HCT116 (cell line): Measurements from ENCODE around the gene DNM1.

ENCODE experiments used
- EZH2 ChIP-seq: fragments of 200-600 bp; sonication (generic); IDR thresholded peaks from 2 replicates; pipeline ENCODE4 v1.6.1; 2017; ENCODE audit warnings: antibody characterized with exemption, mixed run types
- EZH2phosphoT487 ChIP-seq: fragments of 200-600 bp; IDR thresholded peaks from 2 replicates; pipeline ENCODE4 v1.6.1; 2018; ENCODE audit warnings: antibody characterized with exemption, borderline replicate concordance
- ZFX ChIP-seq: fragments of 450-650 bp; IDR thresholded peaks from 2 replicates; pipeline ENCODE4 v1.6.1; 2017
- TF ChIP-seq, protein P1 (sequence below), 3 experiments: fragments of 200-600 bp in 1 of 3; sonication (generic) in 1 of 3; IDR thresholded peaks in 2 of 3; conservative IDR thresholded peaks in 1 of 3; 2 replicates each; pipeline ENCODE4 v1.5.1; 2012 to 2017; ENCODE audit warnings: low read depth in 2 of 3, low read length in 2 of 3, antibody characterized with exemption in 1 of 3, borderline replicate concordance in 1 of 3, control low read depth in 1 of 3, mild to moderate bottlenecking in 1 of 3, mixed read lengths in 1 of 3, mixed run types in 1 of 3, moderate library complexity in 1 of 3; ENCODE audit not compliant: insufficient read depth in 1 of 3

DNA sequence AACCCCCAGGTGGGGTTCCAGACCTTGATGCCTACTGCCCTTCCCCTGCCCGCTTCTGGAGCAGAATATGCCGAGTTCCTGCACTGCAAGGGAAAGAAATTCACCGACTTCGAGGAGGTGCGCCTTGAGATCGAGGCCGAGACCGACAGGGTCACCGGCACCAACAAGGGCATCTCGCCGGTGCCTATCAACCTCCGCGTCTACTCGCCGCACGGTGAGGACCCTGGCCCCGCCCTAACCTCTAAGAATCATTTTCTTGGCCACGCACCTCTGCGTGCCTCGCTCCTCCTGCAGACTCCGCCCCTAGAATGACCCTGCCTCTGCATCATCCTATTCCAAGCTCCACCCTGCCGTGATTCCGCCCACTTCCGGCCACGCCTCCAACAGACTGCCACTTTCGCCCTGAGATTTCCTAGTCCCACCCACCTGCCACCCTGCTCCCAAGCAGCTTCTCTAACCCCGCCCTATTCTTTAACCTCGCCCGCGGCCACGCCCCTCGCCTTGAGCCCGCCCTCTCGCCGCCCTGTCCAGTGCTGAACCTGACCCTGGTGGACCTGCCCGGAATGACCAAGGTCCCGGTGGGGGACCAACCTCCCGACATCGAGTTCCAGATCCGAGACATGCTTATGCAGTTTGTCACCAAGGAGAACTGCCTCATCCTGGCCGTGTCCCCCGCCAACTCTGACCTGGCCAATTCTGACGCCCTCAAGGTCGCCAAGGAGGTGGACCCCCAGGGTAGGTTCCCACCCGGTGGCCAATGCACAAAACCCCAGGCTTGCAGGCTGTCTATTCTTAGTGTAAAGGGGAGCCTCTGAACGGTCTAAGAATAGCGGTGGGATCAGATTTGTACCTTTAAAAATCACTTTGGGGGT, 15.6 kb downstream of the DNM1 start:
- TF ChIP-seq, protein P1, sequence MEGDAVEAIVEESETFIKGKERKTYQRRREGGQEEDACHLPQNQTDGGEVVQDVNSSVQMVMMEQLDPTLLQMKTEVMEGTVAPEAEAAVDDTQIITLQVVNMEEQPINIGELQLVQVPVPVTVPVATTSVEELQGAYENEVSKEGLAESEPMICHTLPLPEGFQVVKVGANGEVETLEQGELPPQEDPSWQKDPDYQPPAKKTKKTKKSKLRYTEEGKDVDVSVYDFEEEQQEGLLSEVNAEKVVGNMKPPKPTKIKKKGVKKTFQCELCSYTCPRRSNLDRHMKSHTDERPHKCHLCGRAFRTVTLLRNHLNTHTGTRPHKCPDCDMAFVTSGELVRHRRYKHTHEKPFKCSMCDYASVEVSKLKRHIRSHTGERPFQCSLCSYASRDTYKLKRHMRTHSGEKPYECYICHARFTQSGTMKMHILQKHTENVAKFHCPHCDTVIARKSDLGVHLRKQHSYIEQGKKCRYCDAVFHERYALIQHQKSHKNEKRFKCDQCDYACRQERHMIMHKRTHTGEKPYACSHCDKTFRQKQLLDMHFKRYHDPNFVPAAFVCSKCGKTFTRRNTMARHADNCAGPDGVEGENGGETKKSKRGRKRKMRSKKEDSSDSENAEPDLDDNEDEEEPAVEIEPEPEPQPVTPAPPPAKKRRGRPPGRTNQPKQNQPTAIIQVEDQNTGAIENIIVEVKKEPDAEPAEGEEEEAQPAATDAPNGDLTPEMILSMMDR (IDR thresholded peaks at IDR 0.05 in 2 of 3, conservative IDR thresholded peaks at IDR 0.05 in 1 of 3; ENCODE audit: borderline replicate concordance in 1 of 3, insufficient read depth in 1 of 3, low read depth in 2 of 3, low read length in 2 of 3) = no peak
- no peak for TF ChIP-seq ZFX
- no peak for TF ChIP-seq EZH2phosphoT487
- TF ChIP-seq EZH2 = no peak
